Stimulated activated CD4-positive, alpha-beta T cell treated with anti-CD3 and anti-CD28 coated beads, Interleukin-15, amount 100 ng/mL, for 24 hours (primary cell): ENCODE data around the gene C1QTNF6.

ENCODE experiments used
- DNase-seq: peaks from one replicate; pipeline ENCODE4 v3.0.0-alpha.2; 2020

The C1QTNF6 gene

DNA sequence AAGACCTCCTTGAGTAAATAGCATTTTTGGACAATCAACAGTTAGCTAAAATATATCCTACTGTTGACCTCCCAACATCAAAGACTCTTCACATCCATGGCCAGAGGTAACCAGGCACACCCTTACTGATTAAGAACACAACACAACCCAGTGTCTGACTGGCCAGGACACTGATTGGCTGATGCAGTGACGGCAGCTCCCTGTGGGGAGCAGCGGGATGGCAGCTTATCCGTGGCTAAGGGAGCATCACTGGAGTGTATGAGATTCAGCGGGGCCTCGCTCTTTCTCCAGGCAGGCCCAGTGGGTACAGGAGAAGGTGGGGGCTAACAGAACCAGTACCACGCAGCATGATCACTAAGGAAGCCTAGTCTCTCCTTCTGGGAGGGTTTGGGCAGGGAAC is 28.0 kb downstream of the C1QTNF6 start:
- no peak for DNase-seq

DNA sequence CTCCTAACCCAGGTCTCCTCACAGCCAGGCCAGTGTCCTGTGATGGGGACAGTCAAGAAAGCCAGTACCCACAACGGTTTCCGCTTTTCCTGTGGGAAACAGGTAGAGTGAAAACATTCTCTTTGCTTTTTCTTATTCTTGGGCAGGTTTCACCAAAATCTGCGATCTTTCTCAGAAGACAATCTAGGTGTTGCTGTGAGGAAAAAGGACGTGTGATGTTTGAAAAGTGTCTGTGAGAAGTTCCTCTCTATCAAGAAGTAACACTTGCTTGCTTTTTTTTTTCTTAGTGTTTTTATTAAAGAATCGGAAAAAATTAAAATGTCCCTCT is 29.1 kb downstream of the C1QTNF6 start:
- DNase-seq, result no peak

DNA sequence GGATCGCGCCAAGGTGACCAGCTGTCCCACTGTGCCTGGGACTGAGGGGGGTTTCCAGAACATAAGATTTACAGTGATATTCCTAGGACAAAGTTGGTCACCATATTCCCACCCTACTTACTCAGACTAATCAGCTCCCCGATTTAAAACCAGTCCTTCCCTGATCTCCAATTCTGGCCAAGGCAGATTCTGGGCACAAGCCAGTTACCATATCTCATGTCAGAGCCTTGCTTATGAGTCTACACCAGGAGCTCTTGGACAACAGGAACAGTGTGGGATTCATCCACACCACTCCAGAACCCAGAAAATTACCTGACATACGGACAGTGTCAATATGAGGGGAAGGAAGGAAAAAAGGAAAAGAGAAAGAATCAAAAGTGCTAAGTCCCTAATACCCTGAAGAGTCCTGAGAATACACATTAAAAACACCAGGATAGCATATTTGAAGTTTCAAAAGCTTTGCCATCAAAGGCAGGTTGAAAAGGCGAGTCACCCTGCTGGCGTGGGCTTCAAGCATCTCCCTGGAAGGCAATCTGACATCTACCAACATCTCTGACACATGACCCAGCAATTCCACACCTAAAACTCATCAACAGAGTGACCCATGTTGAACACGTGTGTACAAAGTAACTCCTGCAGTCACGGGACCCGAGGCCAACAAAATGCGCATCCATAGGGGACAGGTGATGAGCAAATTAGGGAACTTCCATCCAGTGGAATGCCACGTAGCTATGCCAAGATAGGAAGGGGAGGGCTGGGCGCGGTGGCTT is 30.3 kb downstream of the C1QTNF6 start:
- DNase-seq, result no peak

DNA sequence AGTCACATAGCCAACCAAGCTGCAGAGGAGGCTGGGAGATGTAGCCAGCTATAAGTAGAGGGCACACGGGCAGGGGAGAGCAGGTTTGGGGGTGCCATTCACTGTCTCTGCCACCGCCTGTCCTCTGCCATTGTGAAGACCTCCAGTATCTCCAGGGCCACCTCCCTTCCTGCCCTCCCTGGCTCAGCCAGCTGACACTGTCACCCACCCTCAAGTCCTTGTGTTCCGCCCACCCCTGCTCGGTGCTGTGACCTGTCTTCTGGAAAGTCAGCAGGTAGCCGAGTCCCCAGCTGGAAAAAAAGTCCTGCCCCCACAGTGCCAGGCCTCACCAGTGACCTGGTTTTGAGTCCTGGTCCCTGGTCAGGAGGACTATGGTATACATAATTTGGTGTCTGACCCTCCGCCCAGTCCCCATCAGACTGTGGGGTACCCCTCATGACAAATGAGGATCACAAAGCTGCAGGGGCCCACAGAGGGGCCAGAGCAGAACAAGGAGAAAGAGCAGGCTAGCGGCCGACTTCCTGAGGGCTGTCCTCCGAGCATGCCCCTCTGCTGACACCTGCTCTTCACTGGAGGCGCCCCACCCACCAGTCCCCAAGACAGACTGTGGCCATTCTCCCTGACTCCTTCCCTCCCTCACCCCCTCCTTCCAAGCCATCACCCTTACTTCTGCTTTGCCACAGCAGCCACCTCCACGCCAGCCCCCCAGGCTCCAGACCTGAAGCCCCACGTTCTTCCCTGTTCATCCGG is 31.2 kb downstream of the C1QTNF6 start:
- no peak for DNase-seq

DNA sequence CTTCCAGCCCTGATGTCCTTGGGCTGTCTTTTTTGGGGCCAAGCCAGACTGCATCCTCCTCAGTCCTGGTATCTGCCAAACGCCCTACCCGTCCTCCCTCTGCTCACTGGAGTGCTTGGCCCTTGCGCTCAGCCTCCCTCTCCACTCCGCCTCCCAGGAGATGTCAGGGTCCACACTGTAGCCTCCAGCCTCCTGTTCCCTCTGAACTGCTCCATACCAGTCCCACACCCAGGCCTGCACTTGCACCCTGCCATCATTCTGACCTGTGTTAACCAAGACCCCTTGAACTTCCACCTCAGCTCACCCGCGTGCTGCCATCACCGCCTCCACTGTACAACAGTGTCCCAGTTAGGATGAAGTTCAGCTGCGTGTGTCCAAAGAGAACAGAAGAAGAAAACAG is 32.1 kb downstream of the C1QTNF6 start:
- DNase-seq, result no peak

DNA sequence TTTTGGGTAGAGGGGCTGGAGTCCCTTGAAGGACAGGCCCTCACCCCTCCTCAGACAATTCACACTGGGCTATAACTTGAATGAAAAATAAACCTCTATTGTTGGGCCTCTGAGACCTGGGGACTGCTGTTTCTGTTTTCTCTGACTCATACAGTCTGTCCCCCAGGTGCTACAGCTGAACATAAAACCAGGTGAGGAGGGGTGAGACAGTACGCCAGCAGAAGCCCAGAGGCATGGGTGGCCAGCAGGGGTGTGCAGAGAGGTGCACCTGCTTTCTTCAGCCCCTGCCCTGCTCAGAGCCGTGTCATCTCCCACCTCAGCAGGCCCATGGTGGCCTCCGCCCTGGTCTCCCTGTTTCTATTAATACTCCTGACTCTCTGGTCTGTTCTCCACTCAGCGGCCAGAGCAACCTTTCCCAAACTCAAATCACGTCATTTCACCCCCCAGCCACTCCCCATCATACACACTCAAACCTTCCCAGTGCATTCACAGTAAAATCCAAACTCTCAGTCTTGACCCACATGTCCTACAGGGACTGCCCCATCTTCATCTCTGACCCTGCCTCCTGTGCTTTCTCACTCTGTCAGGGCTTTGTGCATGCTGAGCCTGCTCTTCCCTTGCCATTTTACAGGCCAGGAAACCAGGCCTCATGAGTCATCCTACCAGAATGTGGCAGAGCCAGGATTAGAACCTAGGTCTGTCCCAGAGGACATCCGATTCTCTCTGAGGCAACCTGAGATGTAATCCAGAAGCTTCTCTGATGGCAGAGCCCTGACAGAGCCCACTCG is 32.9 kb downstream of the C1QTNF6 start:
- DNase-seq, result peak; percentile 50

DNA sequence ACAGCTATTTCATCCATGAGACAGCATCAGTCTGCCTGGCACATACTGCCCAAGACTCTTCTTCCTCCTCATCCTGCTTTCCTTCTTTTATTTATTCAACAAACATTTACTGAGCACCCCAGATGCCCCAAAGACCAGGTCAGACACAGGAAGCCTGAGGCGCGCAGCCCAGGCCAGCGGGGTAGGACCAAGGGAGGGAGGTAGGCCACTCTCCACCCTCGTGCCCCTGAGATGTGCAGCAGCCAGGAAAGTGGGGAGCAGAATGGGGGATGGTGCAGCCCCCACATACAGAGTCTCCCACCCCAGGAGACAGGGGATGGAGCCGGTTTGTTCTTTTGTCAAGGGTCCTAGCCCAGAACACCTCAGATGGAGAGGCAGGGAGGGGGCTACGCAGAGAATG is 34.1 kb downstream of the C1QTNF6 start:
- no peak for DNase-seq

DNA sequence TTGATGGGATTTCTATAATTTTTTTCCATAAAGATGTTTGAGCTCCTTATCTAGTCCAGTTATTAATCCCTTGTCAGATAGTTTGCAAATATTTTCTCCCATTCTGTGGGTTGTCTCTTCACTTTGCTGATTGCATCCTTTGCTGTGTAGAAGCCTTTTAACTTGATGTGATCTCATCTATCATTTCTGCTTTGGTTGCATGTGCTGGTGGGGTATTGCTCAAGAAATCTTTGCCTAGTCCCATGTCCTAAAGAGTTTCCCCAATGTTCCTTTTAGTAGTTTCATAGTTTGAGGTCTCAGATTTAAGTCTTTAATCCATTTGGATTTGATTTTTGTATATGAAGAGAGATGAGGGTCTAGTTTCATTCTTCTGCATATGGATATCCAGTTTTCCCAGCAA is 36.6 kb downstream of the C1QTNF6 start:
- no peak for DNase-seq

DNA sequence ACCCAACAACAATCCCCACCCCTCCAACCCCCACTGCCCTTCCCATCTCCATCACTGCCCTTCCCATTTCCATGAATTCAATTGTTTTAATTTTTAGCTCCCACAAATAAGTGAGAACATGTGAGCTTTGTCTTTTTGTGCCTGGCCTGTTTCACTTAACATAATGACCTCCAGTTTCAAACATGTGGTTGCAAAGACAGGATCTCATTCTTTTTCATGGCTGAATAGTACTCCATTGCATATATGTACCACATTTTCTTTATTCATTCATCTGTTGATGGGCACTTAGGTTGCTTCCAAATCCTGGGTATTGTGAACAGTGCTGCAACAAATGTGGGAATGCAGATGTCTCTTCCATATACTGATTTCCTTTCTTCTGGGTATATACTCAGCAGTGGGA is 37.3 kb downstream of the C1QTNF6 start:
- DNase-seq, result no peak

DNA sequence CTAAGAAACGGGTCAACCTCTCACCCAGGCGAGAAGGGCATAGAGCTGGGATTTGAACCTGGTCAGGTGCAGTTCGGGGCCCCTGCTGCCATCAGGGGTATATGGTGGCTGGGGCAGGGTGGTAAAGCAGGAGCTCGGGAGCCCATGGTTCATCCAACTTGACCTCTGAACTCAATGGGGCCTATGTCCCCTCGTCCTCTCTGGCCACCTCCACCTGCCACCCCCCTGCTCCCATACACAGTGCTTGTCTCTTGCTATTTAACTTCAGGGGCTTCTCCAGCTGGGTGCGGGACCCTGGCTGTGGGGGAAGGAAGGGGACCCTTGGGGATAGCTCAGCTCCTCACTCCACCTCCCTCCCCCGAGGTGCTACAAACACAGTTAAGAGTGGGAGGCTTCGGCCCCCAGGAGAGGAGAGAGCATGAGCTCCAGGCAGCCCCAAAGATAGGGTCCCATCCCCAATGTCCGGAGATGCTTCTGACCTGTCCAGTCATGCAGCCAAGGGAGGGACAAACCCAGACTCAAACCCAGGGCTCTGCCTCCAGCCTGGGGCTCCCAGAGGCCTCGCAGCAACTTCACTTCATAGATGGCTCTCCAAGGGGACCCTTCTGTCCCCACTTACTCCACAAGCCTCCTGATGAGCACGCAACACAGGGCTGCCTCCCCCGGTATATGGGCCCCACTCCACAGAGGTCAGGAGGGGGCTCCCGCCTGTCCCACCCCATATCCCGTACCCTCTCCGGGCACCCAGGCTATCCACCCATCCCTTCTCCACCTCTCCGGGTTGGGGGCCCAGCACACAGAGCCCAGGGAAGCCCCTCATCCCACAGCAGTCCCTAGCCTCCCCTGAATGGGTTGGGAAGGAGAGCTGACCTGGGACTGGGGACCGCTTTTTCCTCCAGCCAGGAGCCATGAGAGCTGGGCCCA is 39.0 kb downstream of the C1QTNF6 start:
- DNase-seq, result peak; percentile 40

DNA sequence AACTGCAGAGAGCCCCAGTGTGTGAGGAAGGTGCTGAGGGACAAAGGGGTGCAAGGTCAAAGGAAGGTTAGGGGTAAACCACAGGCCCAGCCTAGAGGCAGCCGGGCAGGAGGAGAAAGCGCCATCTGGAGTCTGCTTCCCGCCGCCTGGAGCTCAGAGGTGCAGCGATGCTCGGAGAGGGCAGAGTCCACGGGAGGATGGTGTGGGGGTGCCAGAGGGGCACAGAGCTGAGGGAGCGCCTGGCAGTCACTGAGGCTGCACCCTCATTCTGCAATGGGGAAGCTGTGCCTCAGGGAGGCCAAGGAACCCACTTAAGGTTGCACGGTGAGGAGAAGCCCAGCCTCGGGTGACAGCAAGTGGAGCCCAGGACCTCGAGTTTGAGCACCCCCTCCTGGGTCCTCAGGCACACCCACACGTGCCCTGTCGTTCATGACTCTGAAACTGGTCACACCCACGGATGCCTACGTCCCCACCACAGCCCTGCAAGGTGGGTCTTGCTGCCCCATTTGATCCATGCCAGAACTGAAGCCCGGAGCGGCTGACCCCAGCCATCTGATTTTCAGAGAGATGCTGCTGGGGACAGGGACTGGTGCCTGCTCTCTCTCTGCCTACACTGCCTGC is 39.9 kb downstream of the C1QTNF6 start:
- DNase-seq, result peak; percentile 61

DNA sequence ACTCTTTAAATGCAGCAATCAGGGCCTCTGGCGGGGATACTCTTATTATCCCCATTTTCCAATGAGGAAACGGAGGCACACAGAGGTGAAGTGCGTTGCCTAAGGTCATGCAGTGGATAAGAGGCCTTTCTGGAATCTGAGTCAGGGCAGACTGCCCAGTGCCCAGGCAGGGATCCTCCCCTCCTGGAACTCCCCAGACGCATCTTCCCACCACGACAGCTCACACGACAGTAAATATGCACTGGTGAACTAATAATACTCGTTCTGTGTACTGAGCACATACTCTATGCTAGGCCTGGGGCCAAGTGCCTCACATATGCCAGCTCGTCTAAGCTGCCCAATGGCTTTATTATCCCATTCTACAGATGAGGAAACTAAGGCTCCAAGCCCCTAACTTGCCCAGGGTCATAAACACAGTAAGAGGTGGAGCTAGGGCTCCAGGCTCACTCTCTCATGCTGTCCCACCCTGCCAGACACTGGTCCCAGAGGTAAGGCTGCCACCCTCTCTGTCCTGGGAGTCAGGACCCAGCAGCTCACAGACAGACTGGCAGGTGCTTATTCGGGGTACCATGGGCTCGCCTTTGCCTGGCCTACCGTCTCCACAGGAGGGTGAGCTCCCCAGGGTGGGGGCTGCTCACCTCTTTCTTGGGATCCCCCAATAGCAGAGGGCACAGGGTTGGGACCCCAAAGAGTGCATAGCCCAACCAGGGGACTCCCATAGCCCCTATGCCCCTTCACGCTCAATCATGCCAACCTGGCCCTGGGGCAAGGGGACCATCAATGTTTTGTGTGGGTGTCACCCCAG is 40.7 kb downstream of the C1QTNF6 start:
- DNase-seq, result peak; percentile 47

DNA sequence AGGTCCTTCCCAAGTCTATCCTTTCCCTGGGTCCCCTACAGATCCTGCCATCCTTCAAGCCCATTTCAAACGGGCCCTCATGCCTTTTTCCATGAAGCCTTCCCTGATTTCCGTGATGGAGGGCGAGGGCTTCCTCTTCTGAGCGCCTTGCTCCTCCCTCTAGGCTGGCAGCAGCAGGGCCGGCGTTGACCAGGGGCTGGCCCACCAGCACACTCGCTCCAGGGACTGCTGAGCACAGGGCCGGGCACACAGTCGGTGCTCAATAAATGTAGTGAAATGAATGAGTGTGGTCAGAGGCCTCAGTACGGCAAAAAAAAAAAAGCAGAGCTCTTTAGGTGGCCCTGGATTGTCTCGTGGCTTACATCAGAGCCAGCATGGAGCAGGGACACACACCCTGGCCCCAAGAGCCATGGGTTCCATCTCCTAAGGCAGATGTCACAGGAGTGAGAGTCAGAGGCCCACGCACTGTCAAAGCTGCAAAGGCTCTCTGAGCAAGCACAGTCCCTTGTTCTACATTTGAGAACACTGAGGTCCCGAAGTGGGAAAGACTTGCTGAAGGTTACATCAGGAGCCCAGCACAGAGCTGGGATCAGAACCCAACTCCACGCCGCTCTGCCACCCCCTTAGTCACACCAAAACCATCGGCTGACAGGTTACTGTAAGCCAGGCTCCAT is 41.4 kb downstream of the C1QTNF6 start:
- no peak for DNase-seq

DNA sequence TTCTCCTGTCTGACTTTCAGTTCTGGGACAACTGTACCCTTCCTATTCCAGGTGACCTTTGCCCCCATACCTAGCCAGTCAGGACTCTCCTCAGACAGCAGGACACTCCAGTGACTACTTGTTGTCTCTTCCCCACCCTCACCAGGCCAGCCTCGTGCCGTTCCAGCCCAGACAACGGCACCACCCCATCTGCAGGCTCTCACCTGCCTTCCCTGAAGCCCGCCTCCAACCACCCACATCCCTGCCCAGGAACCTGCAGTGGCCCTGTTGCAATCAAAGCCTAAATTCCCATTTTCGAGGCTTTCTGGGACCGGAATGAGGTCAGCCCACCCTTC is 42.0 kb downstream of the C1QTNF6 start:
- no peak for DNase-seq

DNA sequence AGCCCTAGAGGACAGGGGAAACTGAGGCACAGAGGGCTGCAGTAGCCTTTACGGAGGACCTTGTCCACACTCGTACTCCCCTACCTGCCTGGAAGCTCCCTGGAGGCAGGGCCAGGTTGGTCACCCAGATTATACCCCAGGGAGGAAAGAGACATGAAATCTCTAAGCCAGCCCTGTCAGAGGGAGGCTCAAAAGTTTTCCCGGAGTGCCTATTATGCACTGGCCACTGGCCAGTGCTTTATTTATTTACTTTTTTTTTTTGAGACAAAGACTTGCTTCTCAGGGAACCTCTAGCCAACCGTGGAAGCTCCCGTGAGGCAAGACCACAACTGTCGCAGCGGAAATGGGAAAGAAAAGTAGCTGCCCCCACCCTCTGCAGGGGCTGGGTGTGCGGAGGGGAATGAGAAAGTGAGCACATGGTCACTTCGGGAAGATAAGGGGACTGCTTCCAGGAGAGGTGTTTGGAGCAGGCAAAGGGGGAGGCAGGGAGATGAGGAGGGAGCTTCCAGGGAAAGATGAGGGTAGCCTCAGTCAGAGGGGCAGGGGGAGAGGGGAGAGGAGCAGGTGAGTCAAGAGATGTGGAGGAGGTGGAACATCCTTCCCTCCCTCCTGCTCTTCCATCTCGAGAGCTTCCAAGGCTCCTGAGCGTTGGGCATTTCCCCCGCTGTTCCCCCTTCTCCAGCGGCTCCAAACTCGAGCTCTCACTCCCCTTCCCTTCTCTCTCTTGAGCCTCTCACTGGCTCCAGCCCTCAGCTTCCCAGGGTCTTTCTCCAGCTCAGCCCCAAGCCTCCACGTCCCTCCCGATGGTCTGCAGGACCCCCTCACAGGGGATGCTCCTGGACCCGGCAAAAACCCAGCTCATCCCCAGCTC is 42.6 kb downstream of the C1QTNF6 start:
- no peak for DNase-seq

DNA sequence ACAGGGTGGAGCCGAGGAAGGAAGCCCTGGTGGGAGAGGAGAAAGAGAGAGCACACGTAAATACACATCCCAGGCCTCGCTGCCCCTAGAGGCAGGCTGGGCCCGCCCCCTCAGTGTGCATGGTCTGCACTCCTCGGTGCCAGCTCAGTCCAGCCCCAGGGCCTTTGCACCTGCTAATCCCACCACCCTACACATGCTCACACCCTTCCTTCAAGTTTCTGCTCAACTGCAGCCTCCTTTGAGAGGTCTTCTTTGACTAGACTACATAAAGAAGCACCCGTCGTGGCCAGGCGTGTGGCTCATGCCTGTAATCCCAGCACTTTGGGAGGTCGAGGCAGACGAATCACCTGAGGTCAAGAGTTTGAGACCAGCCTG is 43.9 kb downstream of the C1QTNF6 start:
- DNase-seq, result no peak

DNA sequence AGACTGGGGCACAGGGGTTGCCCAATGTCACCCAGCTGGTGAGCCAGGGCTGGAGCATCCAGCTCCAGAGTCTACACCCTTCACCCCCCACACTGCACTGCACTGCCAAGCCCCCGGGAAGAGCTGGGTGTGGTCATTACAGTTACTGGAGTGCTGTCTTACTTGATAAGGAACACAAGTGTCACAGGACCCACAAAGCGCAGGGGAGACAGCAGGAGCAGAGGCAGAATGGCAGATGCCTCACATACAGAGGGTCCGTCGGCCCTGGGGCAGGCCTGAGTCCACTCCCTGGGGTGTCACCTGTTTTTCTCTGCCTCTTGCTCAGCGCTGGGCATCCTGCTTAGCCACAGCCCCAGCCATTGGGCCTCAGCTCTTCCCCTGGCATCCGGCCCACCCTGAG is 46.1 kb downstream of the C1QTNF6 start:
- DNase-seq, result no peak

DNA sequence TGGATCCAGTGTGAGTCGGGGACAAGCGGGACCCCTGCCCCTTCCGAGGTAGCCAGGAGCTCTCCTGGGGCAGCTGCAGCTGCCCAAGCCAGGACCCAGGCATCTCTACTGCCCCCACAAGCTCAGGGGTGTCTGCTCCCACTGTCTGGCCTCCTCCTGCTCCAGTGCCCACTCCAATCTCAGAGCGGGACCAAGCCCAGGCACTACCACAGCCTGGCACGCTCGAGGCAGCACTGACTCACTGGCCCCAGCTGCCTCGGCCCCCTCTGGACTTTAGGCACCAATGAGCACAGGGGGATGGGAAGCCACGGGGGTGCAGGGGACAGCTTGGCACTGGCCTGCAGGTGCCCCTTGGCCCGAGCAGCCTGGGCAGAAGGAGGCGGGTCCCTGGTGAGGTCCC is 46.6 kb downstream of the C1QTNF6 start:
- DNase-seq, result no peak

DNA sequence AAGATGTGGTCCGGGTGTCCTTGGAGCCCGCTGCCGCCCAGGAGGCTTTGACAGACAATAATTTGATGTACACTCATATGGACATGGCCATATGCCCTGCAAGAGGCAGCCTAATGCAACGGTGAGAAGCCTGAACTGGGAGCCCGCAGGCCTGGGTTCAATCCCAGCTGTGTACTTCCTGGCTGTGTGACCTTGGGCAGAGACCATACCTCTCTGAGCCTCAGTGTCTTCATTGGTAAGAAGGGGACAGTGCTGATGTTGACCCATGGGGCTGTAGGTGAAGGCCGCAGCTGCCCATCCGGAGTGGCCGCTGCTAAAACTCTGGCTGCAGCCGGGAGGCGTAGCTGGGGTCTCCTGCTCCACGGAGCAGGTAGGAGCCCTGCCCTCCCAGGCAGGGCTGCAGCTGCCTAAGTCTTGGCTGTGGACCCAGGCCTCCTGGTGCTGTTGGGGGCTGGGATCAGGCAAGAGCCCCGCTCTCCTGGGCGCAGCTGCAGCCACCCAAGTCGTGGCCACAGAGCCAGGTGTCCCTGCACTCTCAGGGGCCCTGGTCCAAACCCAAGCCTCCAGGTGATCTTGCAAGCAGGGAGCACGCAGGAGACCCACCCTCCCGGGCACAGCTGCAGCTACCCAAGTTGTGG is 47.2 kb downstream of the C1QTNF6 start:
- no peak for DNase-seq

DNA sequence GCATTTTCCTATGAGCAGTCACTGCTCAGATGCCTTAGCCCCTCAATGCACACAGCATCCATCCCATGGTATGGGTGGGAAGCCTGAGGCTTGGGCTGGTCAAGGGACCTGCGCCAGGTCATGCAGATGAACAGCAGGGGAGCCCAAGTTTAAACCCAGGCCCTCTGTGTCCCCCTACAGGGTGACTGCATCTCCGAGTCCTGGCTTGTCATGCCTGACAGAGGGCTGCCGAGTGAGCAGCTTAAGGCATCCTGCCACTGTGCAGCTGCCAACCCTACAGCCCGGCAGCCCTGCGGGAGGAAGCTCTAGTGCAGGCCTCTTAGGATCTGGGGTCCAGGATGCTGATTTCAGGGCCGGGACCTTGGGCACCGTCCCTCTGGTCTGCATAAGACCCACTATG is 48.3 kb downstream of the C1QTNF6 start:
- peak; percentile 33 for DNase-seq
